CD4-positive, alpha-beta T cell treated with Interleukin-17A for 1 hour (primary cell): ENCODE results near the gene IFITM10.

Experiments used
- DNase-seq: peaks from one replicate; pipeline ENCODE4 v3.0.0-alpha.2; 2020

Gene IFITM10

DNA sequence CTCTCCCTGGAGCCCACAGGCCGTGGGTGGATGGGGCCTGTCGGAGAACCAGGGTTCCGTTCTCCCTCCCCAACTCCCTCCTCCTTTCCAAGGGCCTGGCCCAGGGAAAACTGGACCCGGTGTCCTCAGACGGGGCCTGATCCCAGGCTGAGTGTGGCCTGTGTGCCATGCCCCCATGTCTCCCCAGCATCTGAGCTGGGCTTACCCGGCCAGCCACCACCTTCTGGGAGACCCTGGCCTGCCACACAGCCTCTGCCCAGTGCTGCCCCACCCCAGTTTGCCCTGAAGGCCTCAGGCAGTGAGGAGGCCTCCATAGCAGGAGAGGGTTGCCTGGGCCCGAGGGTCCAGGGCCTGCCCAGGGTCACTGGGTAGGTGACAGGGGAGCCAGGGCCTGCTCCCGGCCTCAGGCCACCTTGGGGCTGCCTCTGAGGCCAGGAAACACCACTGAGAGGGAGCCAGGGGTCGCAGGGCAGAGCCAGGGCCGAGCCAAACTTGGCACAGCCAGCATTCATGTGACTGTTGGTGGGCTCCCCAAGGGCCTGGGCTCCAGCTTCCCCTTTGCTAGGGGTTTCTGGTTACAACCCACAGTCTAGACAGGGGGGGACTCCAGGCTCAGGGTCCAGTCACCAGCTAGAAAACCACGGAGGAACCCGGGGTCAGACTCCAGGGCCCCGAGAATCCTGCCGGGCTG lies 590 bp upstream of the IFITM10 start:
- DNase-seq = no peak

DNA sequence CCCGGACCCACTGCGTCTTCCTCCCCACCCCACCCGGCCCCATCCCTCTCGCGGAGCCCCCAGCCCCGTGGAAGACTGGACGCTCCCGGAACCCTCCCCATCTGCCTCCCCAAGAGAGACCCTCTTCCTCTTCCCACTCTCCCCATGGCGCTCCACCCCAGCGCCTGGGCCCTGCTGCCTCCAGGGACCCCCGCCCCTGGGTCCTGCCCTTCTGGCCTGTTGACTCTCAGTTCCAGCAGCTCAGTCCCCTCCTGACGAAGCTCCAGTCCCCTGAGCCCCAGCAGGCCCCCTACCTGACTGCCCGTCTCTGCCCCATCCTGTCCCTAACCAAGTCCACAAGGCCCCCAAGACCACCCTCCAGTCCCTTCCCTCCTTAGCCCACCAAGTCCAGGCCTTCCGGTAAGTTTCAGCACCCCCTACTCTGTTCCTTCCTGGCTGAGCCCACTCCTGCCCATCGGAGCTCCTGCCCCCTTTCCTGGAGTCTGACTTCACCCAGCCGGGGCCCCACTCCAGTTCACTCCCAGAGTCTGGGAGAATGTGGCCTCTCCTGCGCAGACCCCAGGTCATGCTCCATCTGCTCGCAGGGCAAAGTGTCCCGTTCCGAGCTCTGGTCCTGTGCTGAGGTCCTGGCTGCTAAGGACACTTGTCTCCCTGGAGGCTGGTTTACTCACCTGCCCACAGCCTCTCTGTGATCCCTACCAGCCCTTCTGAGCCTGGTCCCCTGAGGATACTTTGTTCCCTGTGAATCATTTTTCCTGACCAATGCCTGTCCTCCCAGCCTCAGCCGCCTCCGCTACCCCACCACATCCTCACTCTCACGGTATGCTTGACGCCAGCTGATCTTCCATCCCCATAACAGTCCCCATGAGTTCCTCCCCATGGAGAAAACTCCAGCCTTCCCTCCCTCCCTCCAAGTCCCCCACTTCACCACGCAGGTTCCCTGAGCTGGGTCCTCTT lies 722 bp downstream of the IFITM10 start:
- no peak for DNase-seq

DNA sequence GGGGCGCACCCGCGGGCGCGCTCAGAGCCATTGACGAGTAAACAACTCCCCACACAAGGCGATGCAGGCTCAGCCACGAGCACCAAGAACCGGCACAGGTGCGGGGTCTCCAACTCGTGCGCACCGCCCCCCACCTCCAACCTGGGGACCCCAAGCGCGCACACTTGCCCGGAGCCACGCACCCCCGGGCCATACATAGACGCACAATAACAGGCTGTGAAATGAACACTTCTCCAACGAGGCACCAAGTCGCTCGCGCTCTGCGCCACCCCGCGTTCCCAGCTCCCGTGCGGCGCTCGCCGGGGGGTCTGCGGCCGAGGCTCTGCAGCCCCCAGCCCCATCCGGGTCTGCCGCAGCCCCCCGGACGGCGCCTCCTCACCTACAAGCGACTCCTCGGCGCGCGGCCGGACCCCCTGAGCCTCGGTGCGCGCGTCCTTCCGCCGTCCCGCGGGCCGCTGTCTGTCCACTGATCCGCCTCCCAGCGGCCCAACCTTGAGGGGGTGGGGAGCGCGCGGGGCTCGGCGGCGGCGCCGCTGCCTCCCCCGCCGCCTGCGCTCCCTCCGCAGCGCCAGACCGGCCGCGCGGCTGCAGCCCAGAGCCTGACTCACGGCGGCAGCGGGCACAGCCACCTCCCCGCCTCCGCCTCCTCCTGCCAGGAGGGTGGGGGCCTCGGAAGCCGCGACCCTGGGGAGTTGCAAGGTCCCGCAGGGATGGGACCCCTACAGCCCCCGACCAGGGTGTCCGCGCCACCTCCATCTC lies 1.6 kb downstream of the IFITM10 start:
- no peak for DNase-seq

DNA sequence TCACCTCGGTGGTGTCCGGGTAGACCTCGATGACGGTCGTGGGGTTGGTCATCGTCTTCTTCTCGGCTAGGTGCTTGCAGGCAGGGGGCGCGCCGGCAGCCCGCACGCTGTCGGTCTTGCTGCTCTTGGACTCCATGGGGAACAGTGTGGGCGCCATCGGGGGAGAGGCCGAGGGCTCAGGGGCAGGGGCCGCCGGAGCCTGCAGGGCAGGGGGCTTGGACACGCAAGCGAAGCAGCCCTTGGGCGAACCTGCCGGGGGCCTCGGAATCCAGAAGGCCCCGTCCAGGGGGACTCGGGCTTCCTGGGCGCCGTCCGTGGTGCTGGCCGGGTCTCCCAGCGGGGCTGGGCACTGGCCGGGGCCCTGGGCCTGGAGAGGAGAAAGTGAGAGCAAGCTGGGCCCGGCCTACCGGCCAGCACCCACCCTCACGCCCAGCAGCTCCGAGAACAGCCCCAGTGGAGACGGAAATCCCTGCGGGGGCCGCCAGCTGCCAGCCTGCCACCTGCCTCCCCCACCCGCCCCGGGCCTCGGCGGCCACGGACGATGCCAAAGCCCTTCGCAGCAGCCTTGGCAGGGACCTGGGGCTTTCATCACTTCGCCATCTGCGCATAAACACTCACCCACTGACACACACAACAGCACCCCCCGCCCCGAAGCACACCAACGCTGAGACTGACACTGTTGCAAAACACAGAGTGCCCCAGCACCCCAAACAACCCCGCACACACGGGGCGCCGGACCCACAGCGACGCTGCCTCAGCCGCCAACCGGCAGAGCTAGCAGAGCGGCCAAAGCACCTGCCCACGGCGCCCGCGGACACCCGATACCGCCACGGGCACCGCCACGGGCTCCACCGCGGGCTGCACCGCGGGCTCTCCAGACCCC lies 2.4 kb downstream of the IFITM10 start:
- no peak for DNase-seq

DNA sequence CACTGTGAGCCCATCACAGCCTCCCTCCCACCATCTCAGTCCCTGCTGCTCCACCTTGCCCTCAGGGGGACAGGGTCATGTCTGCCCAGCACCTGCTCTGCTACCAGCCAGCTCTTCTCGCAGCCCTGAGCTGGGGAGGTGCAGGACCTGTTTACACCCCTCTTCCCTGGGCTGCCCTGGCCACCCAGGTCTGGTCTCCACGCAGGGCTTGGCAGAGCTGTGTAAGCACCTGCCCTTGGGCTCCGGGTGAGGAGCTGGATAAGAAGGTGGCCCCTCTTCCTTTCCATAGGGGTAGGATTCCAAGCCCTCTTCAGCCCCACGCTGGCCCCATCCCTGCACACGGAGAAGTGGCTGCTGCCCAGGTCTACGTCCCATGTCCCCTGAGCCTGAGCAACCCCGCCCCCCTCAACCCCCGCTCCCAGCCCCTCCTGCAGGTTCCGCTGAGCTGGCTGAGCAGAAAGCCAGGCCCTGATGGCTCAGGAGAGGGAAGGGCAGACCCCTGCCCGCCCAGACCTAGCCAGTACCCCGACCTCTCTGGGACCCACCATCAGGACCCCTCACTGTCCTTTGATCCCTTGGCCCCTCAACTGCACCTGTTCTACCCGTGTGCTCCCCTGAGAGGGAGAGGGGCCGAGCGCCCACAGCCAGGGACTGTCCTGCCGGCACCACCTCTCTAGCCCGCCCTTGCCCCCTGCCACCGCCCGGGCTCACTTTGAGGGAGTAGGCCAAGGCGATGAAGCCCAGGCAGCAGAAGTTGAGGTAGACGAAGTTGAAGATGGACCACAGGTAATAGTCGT lies 3.2 kb downstream of the IFITM10 start:
- no peak for DNase-seq

DNA sequence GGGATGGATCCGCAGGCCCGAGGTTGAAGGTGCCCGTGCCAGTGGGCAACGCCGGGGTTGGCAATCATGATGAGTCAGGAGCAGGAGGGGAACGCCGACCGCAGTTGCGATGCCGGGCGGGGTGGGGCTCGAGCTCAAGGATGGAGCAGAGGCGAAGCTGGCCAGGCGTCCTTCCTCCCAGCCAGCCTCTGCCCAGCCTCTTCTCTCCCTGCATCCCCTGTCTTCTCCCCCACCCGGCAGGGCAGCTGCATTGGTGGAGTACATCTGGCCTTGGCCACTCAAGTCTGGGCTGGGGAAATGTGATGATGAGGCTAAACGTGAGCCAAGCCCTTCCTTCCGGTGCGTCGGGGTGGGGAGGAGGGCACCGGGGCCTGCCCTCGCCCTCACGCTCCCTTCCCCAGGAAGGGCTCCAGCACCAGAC lies 3.9 kb downstream of the IFITM10 start:
- no peak for DNase-seq

DNA sequence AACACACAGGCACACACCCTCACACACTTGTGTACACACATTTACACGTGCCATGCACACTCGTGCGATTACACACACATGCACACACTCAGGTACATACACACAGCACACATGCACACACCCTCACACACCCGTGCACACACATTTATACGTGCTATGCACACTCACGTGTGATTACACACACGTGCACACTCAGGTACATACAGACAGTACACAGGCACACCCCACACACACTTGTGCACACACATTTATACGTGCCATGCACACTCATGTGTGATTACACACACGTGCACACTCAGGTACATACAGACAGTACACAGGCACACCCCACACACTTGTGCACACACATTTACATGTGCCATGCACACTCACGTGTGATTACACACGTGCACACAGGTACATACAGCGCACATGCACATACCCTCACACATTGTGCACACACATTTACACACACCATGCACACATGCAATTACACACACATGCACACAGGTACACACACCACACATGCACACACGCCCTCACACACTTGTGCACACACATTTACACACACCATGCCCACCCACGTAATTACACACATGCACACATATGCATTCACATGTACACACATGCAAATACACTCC lies 4.6 kb downstream of the IFITM10 start:
- DNase-seq = no peak

DNA sequence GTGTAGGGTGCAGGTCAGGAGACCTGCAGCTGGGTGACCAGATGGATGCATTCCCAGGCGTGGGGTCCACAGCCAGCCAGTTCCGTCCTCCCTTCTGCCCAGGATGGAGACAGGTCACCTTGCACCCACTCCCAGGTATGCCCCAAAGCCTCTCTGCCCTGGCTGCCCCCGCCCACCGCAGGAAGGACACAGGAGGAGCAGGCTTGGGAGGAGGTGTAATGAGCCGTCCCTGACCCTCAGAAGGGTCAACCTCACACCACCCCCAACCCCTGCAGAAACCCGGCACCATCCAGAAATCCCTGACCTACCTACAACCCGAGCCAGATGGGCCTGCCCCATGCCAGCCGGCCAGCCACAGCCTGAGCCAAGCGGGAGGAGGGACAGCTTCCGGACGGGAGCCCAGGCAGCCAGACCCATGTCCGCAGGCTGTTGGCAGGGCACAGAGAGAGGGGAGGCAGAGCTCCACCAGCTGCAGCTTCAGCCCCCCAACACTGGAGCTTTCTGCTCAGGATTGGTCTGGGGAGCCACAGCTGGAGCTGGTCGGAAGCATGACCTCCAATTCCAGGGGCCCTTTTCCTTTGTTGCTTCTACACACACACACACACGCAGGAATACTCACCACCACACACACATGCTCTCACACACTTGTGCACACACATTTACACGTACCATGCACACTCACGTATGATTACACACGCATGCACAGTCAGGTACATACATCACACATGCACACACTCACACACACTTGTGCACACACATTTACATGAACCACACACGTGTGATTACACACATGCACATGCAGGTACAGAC lies 5.3 kb downstream of the IFITM10 start:
- DNase-seq = no peak

DNA sequence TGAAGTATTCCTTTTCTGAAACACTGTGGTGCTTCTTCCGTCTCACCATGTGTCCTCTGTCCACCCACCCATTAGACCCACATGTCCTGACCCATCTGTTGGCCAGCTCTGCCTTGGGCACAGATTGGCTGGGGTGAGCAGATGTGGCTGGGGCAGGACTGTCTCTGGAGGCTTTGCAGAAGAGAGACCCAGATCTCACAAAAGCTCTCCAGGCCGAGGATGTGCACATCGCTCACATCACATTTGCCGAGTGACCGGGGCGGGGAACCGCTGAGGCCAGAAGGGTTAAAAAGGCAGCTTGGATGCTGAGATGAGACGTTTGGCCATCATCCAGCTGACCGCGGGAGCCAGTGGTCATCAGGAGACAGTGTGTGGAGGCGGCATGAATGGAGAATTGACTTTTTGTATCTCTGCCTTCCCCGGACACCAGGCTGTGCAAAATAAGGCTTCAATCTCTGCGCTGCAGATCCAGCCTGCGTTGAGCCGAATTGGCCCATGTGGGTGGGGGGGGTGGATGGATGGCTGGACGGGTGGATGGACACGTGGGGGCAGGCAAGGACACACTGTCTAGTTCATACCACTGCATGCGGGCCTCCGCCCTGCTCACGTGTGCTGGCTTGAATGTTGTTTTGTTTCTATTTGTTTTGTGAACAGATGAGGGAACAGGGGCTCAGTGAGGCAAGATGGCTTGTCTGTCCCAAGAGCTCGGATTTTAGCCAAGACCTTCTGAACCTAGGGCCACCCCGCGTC lies 6.1 kb downstream of the IFITM10 start:
- no peak for DNase-seq

DNA sequence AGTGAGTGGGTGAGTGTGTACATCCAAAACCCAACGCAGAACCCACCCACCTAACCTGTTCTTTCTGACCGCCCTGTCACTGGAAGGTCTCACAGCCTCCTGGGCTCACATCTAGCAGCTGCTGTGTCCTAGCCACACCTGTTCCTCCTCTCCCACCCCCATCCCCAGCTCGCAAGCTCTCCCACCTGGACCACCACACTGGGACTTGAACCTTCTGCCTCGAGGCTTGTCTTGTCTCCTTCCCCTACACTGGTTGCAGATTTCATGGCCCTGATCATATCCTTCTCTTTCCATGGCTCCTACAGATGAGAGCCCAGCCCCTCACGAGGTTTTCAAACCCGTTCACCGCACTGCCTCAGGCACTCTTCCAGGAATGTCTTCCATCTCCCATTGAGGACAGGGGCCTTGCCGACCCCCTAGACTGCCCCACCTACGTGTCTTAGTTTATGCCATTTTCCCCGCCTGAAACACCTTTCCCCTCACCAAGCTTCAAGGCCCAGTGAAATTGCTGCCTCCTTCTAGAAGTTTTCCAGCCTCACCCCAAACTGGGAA lies 6.7 kb downstream of the IFITM10 start:
- DNase-seq = no peak

DNA sequence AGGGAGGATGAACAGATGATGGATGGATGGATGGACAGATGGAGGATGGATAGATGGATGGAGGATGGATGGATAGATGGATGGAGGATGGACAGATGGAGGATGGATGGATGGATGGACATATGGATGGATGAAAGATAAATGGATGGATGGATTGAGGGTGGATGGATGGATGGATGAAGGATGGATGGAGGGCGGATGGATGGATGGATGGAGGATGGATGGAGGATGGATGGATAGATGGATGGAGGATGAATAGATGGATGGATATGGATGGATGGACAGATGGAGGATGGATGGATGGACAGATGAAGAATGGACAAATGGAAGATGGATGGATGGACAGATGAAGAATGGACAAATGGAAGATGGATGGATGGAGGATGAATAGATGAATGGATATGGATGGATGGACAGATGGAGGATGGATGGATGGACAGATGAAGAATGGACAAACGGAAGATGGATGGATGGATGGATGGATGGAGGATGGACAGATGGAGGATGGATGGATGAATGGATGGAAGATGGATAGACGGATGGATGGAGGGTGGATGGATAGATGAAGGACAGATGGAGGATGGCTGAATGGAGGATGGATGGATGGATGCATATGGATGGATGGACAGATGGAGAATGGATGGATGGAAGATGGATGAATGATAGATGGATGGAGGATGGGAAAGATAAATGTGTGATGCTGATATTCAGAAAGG lies 7.4 kb downstream of the IFITM10 start:
- no peak for DNase-seq

DNA sequence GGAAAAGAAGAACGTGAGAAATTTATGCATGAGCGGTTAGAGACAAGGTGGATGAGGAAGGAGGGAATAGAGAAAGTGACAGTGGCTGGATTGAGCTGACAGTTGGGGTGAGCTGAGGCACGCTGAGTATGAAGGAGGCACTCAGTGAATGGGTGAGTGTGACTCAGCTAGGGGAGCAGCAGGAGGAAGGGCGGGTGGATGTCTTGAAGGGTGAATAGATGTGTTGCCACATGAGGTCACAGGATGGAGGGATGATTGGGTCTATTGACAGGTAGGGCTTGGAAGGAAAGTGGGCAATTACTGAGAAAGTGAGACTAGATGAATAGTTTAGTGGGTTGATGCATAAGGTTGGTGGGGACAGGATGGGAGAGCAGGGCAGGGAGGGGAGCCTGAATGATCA lies 8.0 kb downstream of the IFITM10 start:
- no peak for DNase-seq

DNA sequence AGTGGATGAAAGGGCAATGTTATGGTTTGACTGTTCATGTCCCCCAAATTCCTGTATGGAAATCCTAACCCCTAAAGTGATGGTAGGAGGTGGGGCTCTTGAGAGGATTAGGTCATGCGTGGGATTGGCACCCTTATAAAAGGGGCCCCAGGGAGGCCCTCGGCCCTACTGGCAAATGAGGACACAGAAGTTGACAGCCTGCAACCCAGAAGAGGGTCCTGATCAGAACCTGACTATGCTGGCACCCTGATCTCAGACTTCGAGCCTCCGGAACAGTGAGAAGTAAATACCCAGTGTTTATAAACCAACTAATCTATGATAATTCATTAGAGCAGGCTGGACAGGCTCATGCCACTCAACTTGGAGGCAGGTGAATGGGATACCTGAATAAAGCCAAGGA lies 8.7 kb downstream of the IFITM10 start:
- no peak for DNase-seq

DNA sequence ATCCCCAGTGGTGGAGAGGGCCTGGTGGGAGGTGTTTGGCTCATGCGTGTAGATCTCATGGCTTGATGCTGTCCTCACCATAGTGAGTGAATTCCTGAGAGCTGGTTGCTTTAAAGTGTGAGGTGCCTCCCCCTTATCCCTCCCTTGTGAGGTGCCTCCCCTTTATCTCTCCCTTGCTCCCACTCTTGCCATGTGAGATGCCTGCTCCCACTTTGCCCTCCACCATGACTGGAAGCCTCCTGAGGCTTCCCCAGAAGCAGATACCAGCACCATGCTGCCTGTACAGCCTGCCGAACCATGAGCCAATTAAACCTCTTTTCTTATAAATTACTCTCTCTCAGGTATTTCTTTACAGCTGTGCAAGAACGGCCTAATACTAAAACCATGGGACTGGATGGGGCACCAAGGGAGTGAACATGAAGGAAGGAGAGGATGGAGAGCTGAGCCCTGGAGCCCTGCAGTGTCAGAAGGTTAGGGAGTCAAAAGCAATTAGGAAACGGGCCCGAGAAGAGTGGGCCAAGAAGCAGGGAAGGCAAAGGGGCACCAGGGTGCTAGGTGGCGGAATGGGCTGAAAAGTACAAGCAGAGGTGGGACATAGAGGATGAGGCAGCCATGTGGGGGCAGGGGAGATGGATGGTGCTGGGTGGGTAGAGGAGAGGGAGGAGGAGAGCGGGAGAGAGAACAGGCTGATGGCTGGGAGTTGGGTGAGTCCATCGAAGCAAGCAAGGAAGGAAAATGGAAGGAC lies 9.4 kb downstream of the IFITM10 start:
- DNase-seq = no peak

DNA sequence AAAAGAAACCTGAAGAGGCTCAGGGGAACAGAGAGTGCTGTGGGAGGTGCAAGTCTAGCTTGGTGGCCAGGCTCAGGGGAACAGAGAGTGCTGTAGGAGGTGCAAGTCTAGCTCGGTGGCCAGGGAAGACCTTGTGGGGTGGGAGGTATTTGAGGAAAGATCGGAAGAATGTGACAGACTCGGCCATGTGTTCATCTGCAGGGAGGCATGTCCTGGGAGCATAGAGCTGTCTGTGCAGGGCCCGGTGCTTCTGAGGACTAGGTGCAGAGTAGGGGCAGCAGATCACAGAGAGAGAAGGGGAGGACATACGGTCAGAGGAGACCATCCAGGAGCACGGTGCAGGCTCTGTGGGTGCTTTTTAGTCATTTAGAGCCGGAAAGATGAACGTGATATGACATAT lies 10.8 kb downstream of the IFITM10 start:
- no peak for DNase-seq

DNA sequence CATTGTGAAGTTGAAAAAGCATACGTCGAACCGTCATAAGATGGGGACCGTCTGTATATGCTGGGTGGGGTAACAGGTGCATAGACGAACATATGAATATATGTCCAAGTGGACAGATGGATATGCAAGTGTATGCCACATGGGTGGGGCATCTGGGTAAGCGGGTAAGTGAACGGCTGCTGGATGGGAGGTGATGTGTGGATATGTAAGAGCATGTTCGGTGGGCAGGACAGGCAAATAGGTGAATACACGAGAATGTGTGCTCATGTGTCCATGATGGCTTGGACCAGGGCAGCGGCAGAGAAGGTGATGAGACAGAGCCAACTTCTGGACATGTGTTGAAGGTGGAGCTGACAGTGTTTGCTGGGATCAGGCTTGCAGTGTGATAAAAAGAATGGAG lies 12.0 kb downstream of the IFITM10 start:
- DNase-seq = no peak

DNA sequence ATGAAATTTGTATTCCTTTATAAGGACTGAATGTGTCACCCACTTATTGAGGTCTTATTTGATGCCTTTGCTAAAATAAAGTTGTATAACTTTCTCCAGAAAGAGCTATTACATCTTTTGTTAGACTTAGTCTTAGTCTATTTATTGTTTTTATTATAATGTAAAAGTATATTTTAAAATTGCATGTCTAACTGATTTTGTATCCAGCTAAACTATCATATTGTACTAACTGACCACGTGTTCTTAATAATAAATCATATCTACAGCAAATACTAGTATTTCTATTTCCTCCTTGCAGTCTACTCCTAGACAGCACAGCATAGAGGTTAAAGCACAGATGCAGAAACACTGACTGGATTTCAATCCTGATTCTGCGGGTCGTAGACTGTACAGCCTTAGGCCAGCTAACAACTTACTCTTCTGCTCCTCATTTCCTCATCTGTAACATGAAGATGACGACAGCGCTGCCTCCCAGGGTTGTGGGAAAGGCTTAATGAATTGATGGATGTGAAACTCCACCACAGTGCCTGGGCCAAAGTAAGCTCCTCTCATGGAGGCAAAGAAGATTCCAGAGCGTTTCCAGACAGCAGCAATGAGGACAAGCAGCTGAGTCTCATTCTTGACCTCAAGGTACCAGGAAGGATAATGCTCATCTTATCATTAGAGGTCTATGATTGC lies 13.2 kb downstream of the IFITM10 start:
- no peak for DNase-seq
